Esophagus muscularis mucosa (tissue), 4 donors: ENCODE data around the gene PLET1. TPM values are rescaled to one million over a fixed set of nuclear protein-coding genes. Genes with fewer than 3 reads are reported as not detected.

Experiments
- DNase-seq: peaks from one replicate; pipeline ENCODE4 v3.0.0-alpha.2; 2017; ENCODE audit errors: extremely low spot score
- H3K27ac ChIP-seq, 4 donors: fragments of 200-600 bp; sonication (generic); replicated peaks in 1 of 4; 1 replicate in 3 of 4; 2 replicates in 1 of 4; pipeline ENCODE4 v1.5.1; 2016 to 2019; ENCODE audit warnings: mild to moderate bottlenecking in 1 of 4
- H3K27me3 ChIP-seq, 4 donors: fragments of 200-600 bp; sonication (generic); one replicate each; pipeline versions ENCODE4 v1.5.1 to v1.6.0; 2016 to 2019
- H3K36me3 ChIP-seq, 4 donors: fragments of 200-600 bp; sonication (generic); one replicate each; pipeline ENCODE4 v1.5.1; 2016 to 2019
- H3K4me1 ChIP-seq, 4 donors: fragments of 200-600 bp; sonication (generic); one replicate each; pipeline ENCODE4 v1.5.1; 2016 to 2019
- H3K4me3 ChIP-seq, 4 donors: fragments of 200-600 bp; sonication (generic); 1 replicate in 2 of 4; 2 replicates in 2 of 4; pipeline ENCODE4 v1.5.1; 2016 to 2019; ENCODE audit warnings: mild to moderate bottlenecking in 4 of 4, moderate library complexity in 1 of 4
- H3K9me3 ChIP-seq, 4 donors: fragments of 200-600 bp; sonication (generic); 1 replicate in 3 of 4; 2 replicates in 1 of 4; pipeline ENCODE4 v1.5.1; 2016 to 2019
- CTCF ChIP-seq, 3 experiments: fragments of 200-600 bp in 2 of 3; fragments of 450-650 bp in 1 of 3; sonication (generic) in 2 of 3; IDR thresholded peaks; one replicate each; pipeline ENCODE4 v1.5.1; 2017 to 2019; ENCODE audit warnings: antibody characterized with exemption in 3 of 3, mild to moderate bottlenecking in 2 of 3, moderate library complexity in 1 of 3
- EP300 ChIP-seq: sonication (generic); formaldehyde crosslinking; IDR thresholded peaks from one replicate; pipeline ENCODE4 v1.6.1; 2017; ENCODE audit warnings: antibody characterized with exemption
- POLR2A ChIP-seq: fragments of 450-650 bp; IDR thresholded peaks from one replicate; pipeline ENCODE4 v1.6.1; 2017; ENCODE audit warnings: antibody characterized with exemption, moderate library complexity, mild to moderate bottlenecking, low read depth
- POLR2AphosphoS5 ChIP-seq, 2 donors: sonication (generic); formaldehyde crosslinking; IDR thresholded peaks; one replicate each; pipeline ENCODE4 v1.6.1; 2017; ENCODE audit warnings: antibody characterized with exemption in 2 of 2
- WGBS: methylation state at CpG from one replicate; pipeline ENCODE4 v1.1.5; 2018; 5-methylcytosine and 5-hydroxymethylcytosine counted together
- intact Hi-C: fragments of 100-400 bp; cut with DNase I; formaldehyde crosslinking; loops from one replicate; pipeline ENCODE4 v1.15.1; 2023
- total RNA-seq, 4 donors: library from RNA; depleted of rRNA; stranded (reverse); fragments of >200 nt; gene quantifications; one replicate each; pipeline versions ENCODE4 v1.1.0 to v1.2.1, GENCODE V29; 2016

The PLET1 gene
- total RNA-seq, 4 donors from 2014 or later, result not detected

GRCh38 chr11:112281726-112282125 is 21.1 kb upstream of the PLET1 start:
- WGBS, result 92% methylated on average over 4 of the region's 4 CpGs
- TF ChIP-seq POLR2AphosphoS5 (IDR thresholded peaks at IDR 0.05), result no peak
- TF ChIP-seq POLR2A, result no peak
- TF ChIP-seq CTCF (IDR thresholded peaks at IDR 0.05), result no peak
- no peak for TF ChIP-seq EP300

GRCh38 chr11:112280268-112281126 is 19.8 kb upstream of the PLET1 start:
- TF ChIP-seq CTCF (IDR thresholded peaks at IDR 0.05) (peak; percentile 56 to 81 (median 68)), EP300 (no peak), POLR2AphosphoS5 (IDR thresholded peaks at IDR 0.05) (peak in 1 of 2 donors; percentile 16), POLR2A (no peak)
- Histone ChIP-seq H3K27ac (peak overlapping the region in 3 of 4 donors; percentile 55 to 58 (median 57)), H3K4me3 (peak overlapping the region; percentile 50 to 57 (median 55)), H3K27me3 (no peaks in the 10 kb centered on the region), H3K9me3 (no peaks in the 10 kb centered on the region), H3K36me3 (no peaks in the 10 kb centered on the region), H3K4me1 (peaks cover 0 to 9% (median 7%) of the 10 kb centered on the region in 4 donors)
- intact Hi-C loops, result loop anchor here (1.0 to 10.0 kb wide), 2 partner anchors 60 to 166 kb away; no protein-coding TSS in a partner anchor
- 9% methylated on average over 18 of the region's 18 CpGs for WGBS
- no peak for DNase-seq

More at GRCh38 chr11:112281726-112282125, 21.1 kb upstream of the PLET1 start:
- DNase-seq, result no peak
- H3K36me3 ChIP-seq, result no peaks in the 10 kb centered on the region
- no peaks in the 10 kb centered on the region for H3K9me3 ChIP-seq
- intact Hi-C loops, result loop anchor here (10.0 kb wide), 1 partner anchor 167 kb away; no protein-coding TSS in a partner anchor
- H3K4me1 ChIP-seq, result peaks cover 0 to 9% (median 7%) of the 10 kb centered on the region in 4 donors
- no peak overlapping the region for H3K4me3 ChIP-seq
- no peaks in the 10 kb centered on the region for H3K27me3 ChIP-seq
- no peak overlapping the region for H3K27ac ChIP-seq

- DNase-seq, result no peak
- no peaks in the 10 kb centered on the region for H3K27me3 ChIP-seq
- peaks cover 0 to 9% (median 7%) of the 10 kb centered on the region in 4 donors for H3K4me1 ChIP-seq
- WGBS, result 15% methylated on average over 2 of the region's 15 CpGs
- TF ChIP-seq CTCF (IDR thresholded peaks at IDR 0.05), result peak; percentile 62 to 96 (median 88)
- TF ChIP-seq POLR2A, result no peak
- TF ChIP-seq POLR2AphosphoS5 (IDR thresholded peaks at IDR 0.05), result no peak
- TF ChIP-seq EP300, result no peak
- peak overlapping the region; percentile 50 to 57 (median 55) for H3K4me3 ChIP-seq
- H3K27ac ChIP-seq, result peak overlapping the region in 2 of 4 donors; percentile 57 to 58
- no peaks in the 10 kb centered on the region for H3K9me3 ChIP-seq
- intact Hi-C loops, result loop anchor here (1.0 to 10.0 kb wide), 2 partner anchors 60 to 165 kb away; no protein-coding TSS in a partner anchor
- H3K36me3 ChIP-seq, result no peaks in the 10 kb centered on the region
These were observed 19.2 kb upstream of the PLET1 start for GRCh38 chr11:112279901-112280267.

- Histone ChIP-seq H3K9me3 (no peaks in the 10 kb centered on the region), H3K27ac (no peak overlapping the region), H3K4me3 (no peak overlapping the region), H3K36me3 (no peaks in the 10 kb centered on the region), H3K27me3 (no peaks in the 10 kb centered on the region), H3K4me1 (peaks cover 0 to 9% (median 7%) of the 10 kb centered on the region in 4 donors)
- intact Hi-C loops, result no loop called here
- no peak for DNase-seq
- 83% methylated on average over 3 of the region's 3 CpGs for WGBS
- TF ChIP-seq EP300 (no peak), CTCF (IDR thresholded peaks at IDR 0.05) (no peak), POLR2AphosphoS5 (IDR thresholded peaks at IDR 0.05) (no peak)
These were observed 18.1 kb upstream of the PLET1 start for GRCh38 chr11:112278803-112279202.
